ENCODE data around the gene CORO6.

Gene CORO6

GRCh38 chr17:29585080-29585751 is 37.5 kb downstream of the CORO6 start:
- DNase-seq: peak in 2 of 3 donors; percentile 38 to 40
- no peak overlapping the region for H3K27ac ChIP-seq (ENCODE audit: insufficient read depth in 1 of 2, low read depth in 1 of 2, low read length in 2 of 2, poor library complexity in 1 of 2, severe bottlenecking in 2 of 2)
- no peaks in the 10 kb centered on the region for H3K9me3 ChIP-seq (ENCODE audit: control extremely low read depth in 1 of 5, control insufficient read depth in 4 of 5, insufficient read depth in 2 of 5, low read depth in 1 of 5, low read length in 4 of 5)
- 31% methylated on average over 6 of the region's 8 CpGs for WGBS (ENCODE audit: insufficient coverage)
- peaks cover 3 to 31% (median 17%) of the 10 kb centered on the region in 4 experiments for H3K36me3 ChIP-seq (ENCODE audit: control insufficient read depth in 4 of 4, insufficient read depth in 4 of 4, low read length in 3 of 4)
- peak overlapping the region in 4 of 7 experiments; percentile 1 to 54 (median 18) for H3K4me3 ChIP-seq (ENCODE audit: control insufficient read depth in 1 of 7, extremely low read depth in 1 of 7, insufficient read depth in 4 of 7, low read depth in 2 of 7, low read length in 6 of 7)
- H3K27me3 ChIP-seq (replicated peaks in 2 of 5; ENCODE audit: control insufficient read depth in 4 of 5, insufficient read depth in 5 of 5, low read length in 4 of 5): no peaks in the 10 kb centered on the region
- ChIA-PET CTCF (interaction anchor here (1.0 to 15.9 kb wide), 7 partner anchors 9 to 36 kb away, joined by 3 to 179 read pairs (median 7); partner anchors contain the start of genes ABHD15, ANKRD13B and TP53I13), POLR2A (interaction anchor here (0.6 kb wide), 1 partner anchor 526 kb away, joined by 3 read pairs; no protein-coding TSS in a partner anchor)
- peaks cover 2 to 60% (median 53%) of the 10 kb centered on the region in 4 experiments for H3K4me1 ChIP-seq (ENCODE audit: control extremely low read depth in 1 of 4, control insufficient read depth in 4 of 4, insufficient read depth in 4 of 4, low read length in 3 of 4)

GRCh38 chr17:29584452-29585079 is 38.1 kb downstream of the CORO6 start:
- ChIA-PET POLR2A (no interaction called here), CTCF (interaction anchor here (0.6 to 15.9 kb wide), 7 partner anchors 9 to 714 kb away, joined by 3 to 179 read pairs (median 7); partner anchors contain the start of genes ABHD15, ANKRD13B and TP53I13)
- Histone ChIP-seq H3K9me3 (ENCODE audit: control extremely low read depth in 1 of 5, control insufficient read depth in 4 of 5, insufficient read depth in 2 of 5, low read depth in 1 of 5, low read length in 4 of 5) (no peaks in the 10 kb centered on the region), H3K36me3 (ENCODE audit: control insufficient read depth in 4 of 4, insufficient read depth in 4 of 4, low read length in 3 of 4) (peaks cover 3 to 38% (median 18%) of the 10 kb centered on the region in 4 experiments), H3K4me1 (ENCODE audit: control extremely low read depth in 1 of 4, control insufficient read depth in 4 of 4, insufficient read depth in 4 of 4, low read length in 3 of 4) (peaks cover 0 to 54% (median 47%) of the 10 kb centered on the region in 4 experiments), H3K27ac (ENCODE audit: insufficient read depth in 1 of 2, low read depth in 1 of 2, low read length in 2 of 2, poor library complexity in 1 of 2, severe bottlenecking in 2 of 2) (no peak overlapping the region), H3K4me3 (ENCODE audit: control insufficient read depth in 1 of 7, extremely low read depth in 1 of 7, insufficient read depth in 4 of 7, low read depth in 2 of 7, low read length in 6 of 7) (peak overlapping the region in 3 of 7 experiments; percentile 4 to 54 (median 31)), H3K27me3 (replicated peaks in 2 of 5; ENCODE audit: control insufficient read depth in 4 of 5, insufficient read depth in 5 of 5, low read length in 4 of 5) (no peaks in the 10 kb centered on the region)
- no peak for DNase-seq
- WGBS (ENCODE audit: insufficient coverage): 84% methylated on average over 8 of the region's 12 CpGs

GRCh38 chr17:29583324-29584248 is 39.1 kb downstream of the CORO6 start:
- Histone ChIP-seq H3K4me3 (ENCODE audit: control insufficient read depth in 1 of 7, extremely low read depth in 1 of 7, insufficient read depth in 4 of 7, low read depth in 2 of 7, low read length in 6 of 7) (no peak overlapping the region), H3K4me1 (ENCODE audit: control extremely low read depth in 1 of 4, control insufficient read depth in 4 of 4, insufficient read depth in 4 of 4, low read length in 3 of 4) (peaks cover 0 to 51% (median 44%) of the 10 kb centered on the region in 4 experiments), H3K27me3 (replicated peaks in 2 of 5; ENCODE audit: control insufficient read depth in 4 of 5, insufficient read depth in 5 of 5, low read length in 4 of 5) (no peaks in the 10 kb centered on the region), H3K36me3 (ENCODE audit: control insufficient read depth in 4 of 4, insufficient read depth in 4 of 4, low read length in 3 of 4) (peaks cover 3 to 46% (median 22%) of the 10 kb centered on the region in 4 experiments), H3K27ac (ENCODE audit: insufficient read depth in 1 of 2, low read depth in 1 of 2, low read length in 2 of 2, poor library complexity in 1 of 2, severe bottlenecking in 2 of 2) (no peak overlapping the region), H3K9me3 (ENCODE audit: control extremely low read depth in 1 of 5, control insufficient read depth in 4 of 5, insufficient read depth in 2 of 5, low read depth in 1 of 5, low read length in 4 of 5) (no peaks in the 10 kb centered on the region)
- 90% methylated on average over 16 of the region's 16 CpGs for WGBS (ENCODE audit: insufficient coverage)
- no peak for DNase-seq
- ChIA-PET CTCF (interaction anchor here (1.0 to 15.9 kb wide), 6 partner anchors 9 to 71 kb away, joined by 3 to 179 read pairs (median 5); partner anchors contain the start of genes ABHD15, ANKRD13B and TP53I13), POLR2A (no interaction called here)

- POLR2A ChIA-PET: no interaction called here
- CTCF ChIA-PET: interaction anchor here (1.6 to 15.9 kb wide), 4 partner anchors 10 to 72 kb away, joined by 3 to 179 read pairs (median 72); partner anchors contain the start of genes ABHD15, ANKRD13B and TP53I13
- no peaks in the 10 kb centered on the region for H3K27me3 ChIP-seq (replicated peaks in 2 of 5; ENCODE audit: control insufficient read depth in 4 of 5, insufficient read depth in 5 of 5, low read length in 4 of 5)
- peaks cover 3 to 54% (median 30%) of the 10 kb centered on the region in 4 experiments for H3K36me3 ChIP-seq (ENCODE audit: control insufficient read depth in 4 of 4, insufficient read depth in 4 of 4, low read length in 3 of 4)
- no peak overlapping the region for H3K4me3 ChIP-seq (ENCODE audit: control insufficient read depth in 1 of 7, extremely low read depth in 1 of 7, insufficient read depth in 4 of 7, low read depth in 2 of 7, low read length in 6 of 7)
- DNase-seq: no peak
- H3K27ac ChIP-seq (ENCODE audit: insufficient read depth in 1 of 2, low read depth in 1 of 2, low read length in 2 of 2, poor library complexity in 1 of 2, severe bottlenecking in 2 of 2): no peak overlapping the region
- H3K9me3 ChIP-seq (ENCODE audit: control extremely low read depth in 1 of 5, control insufficient read depth in 4 of 5, insufficient read depth in 2 of 5, low read depth in 1 of 5, low read length in 4 of 5): no peaks in the 10 kb centered on the region
- WGBS (ENCODE audit: insufficient coverage): 95% methylated on average over 10 of the region's 13 CpGs
- H3K4me1 ChIP-seq (ENCODE audit: control extremely low read depth in 1 of 4, control insufficient read depth in 4 of 4, insufficient read depth in 4 of 4, low read length in 3 of 4): peaks cover 0 to 43% (median 36%) of the 10 kb centered on the region in 4 experiments
Observed at GRCh38 chr17:29582772-29583171, 39.9 kb downstream of the CORO6 start.

GRCh38 chr17:29582254-29582765 is 40.4 kb downstream of the CORO6 start:
- Histone ChIP-seq H3K36me3 (ENCODE audit: control insufficient read depth in 4 of 4, insufficient read depth in 4 of 4, low read length in 3 of 4) (peaks cover 3 to 59% (median 33%) of the 10 kb centered on the region in 4 experiments), H3K9me3 (ENCODE audit: control extremely low read depth in 1 of 5, control insufficient read depth in 4 of 5, insufficient read depth in 2 of 5, low read depth in 1 of 5, low read length in 4 of 5) (no peaks in the 10 kb centered on the region), H3K27ac (ENCODE audit: insufficient read depth in 1 of 2, low read depth in 1 of 2, low read length in 2 of 2, poor library complexity in 1 of 2, severe bottlenecking in 2 of 2) (no peak overlapping the region), H3K27me3 (replicated peaks in 2 of 5; ENCODE audit: control insufficient read depth in 4 of 5, insufficient read depth in 5 of 5, low read length in 4 of 5) (no peaks in the 10 kb centered on the region), H3K4me3 (ENCODE audit: control insufficient read depth in 1 of 7, extremely low read depth in 1 of 7, insufficient read depth in 4 of 7, low read depth in 2 of 7, low read length in 6 of 7) (no peak overlapping the region), H3K4me1 (ENCODE audit: control extremely low read depth in 1 of 4, control insufficient read depth in 4 of 4, insufficient read depth in 4 of 4, low read length in 3 of 4) (peaks cover 0 to 38% (median 31%) of the 10 kb centered on the region in 4 experiments)
- CTCF ChIA-PET: interaction anchor here (1.2 to 15.9 kb wide), 7 partner anchors 10 to 73 kb away, joined by 3 to 179 read pairs (median 7); partner anchors contain the start of genes ABHD15, ANKRD13B and TP53I13
- 93% methylated on average over 9 of the region's 10 CpGs for WGBS (ENCODE audit: insufficient coverage)
- no peak for DNase-seq
- POLR2A ChIA-PET: no interaction called here

- CTCF ChIA-PET: interaction anchor here (0.7 to 15.9 kb wide), 12 partner anchors 9 to 439 kb away, joined by 3 to 179 read pairs (median 5); partner anchors contain the start of genes ABHD15, ANKRD13B and TP53I13
- H3K27me3 ChIP-seq (replicated peaks in 2 of 5; ENCODE audit: control insufficient read depth in 4 of 5, insufficient read depth in 5 of 5, low read length in 4 of 5): no peaks in the 10 kb centered on the region
- peaks cover 3 to 65% (median 38%) of the 10 kb centered on the region in 4 experiments for H3K36me3 ChIP-seq (ENCODE audit: control insufficient read depth in 4 of 4, insufficient read depth in 4 of 4, low read length in 3 of 4)
- H3K27ac ChIP-seq (ENCODE audit: insufficient read depth in 1 of 2, low read depth in 1 of 2, low read length in 2 of 2, poor library complexity in 1 of 2, severe bottlenecking in 2 of 2): no peak overlapping the region
- no peak overlapping the region for H3K4me3 ChIP-seq (ENCODE audit: control insufficient read depth in 1 of 7, extremely low read depth in 1 of 7, insufficient read depth in 4 of 7, low read depth in 2 of 7, low read length in 6 of 7)
- peaks cover 0 to 32% (median 25%) of the 10 kb centered on the region in 4 experiments for H3K4me1 ChIP-seq (ENCODE audit: control extremely low read depth in 1 of 4, control insufficient read depth in 4 of 4, insufficient read depth in 4 of 4, low read length in 3 of 4)
- no peak for DNase-seq
- H3K9me3 ChIP-seq (ENCODE audit: control extremely low read depth in 1 of 5, control insufficient read depth in 4 of 5, insufficient read depth in 2 of 5, low read depth in 1 of 5, low read length in 4 of 5): no peaks in the 10 kb centered on the region
- WGBS (ENCODE audit: insufficient coverage): 95% methylated on average over 13 of the region's 20 CpGs
- POLR2A ChIA-PET: interaction anchor here (0.9 kb wide), 1 partner anchor 34 kb away, joined by 3 read pairs; no protein-coding TSS in a partner anchor
Observed at GRCh38 chr17:29581583-29582253, 41.0 kb downstream of the CORO6 start.

Measured in common myeloid progenitor, CD34-positive (primary cell).